HEK293 (cell line): ENCODE results near the gene FAR1.

Source experiments
- CTCF ChIA-PET: fragments of 350-600 bp; formaldehyde crosslinking; extraction: SDS; loops from one replicate; lab custom pipeline; 2021; ENCODE audit warnings: antibody characterized with exemption; lab: Yijun Ruan, JAX
- POLR2A ChIA-PET: fragments of 300-600 bp; formaldehyde crosslinking; extraction: SDS; loops from one replicate; lab custom pipeline; 2020; ENCODE audit warnings: antibody characterized with exemption, inconsistent platforms; lab: Yijun Ruan, JAX
- H3K27ac ChIP-seq: fragments of 200-500 bp; sonication (Bioruptor generic); 2 replicates; pipeline ENCODE4 v1.5.1; 2014; ENCODE audit warnings: low read depth, low read length, control low read depth, inconsistent platforms; ENCODE audit errors: extremely low read depth
- H3K36me3 ChIP-seq, 2 experiments: fragments of 200-500 bp in 1 of 2; sonication (Bioruptor generic) in 1 of 2; 1 replicate in 1 of 2; 2 replicates in 1 of 2; pipeline ENCODE4 v1.5.1; 2014 to 2017; ENCODE audit warnings: inconsistent platforms in 2 of 2, low read length in 2 of 2; ENCODE audit not compliant: control insufficient read depth in 2 of 2, insufficient read depth in 1 of 2
- H3K4me1 ChIP-seq: fragments of 200-500 bp; sonication (Bioruptor generic); 2 replicates; pipeline ENCODE4 v1.5.1; 2014; ENCODE audit warnings: mild to moderate bottlenecking, low read length, inconsistent platforms; ENCODE audit not compliant: control insufficient read depth, insufficient read depth
- H3K4me3 ChIP-seq: 2 replicates; pipeline ENCODE4 v1.5.1; 2011; ENCODE audit warnings: low read depth, mild to moderate bottlenecking, control low read depth, low read length, moderate library complexity
- H3K9me3 ChIP-seq: fragments of 200-500 bp; sonication (Bioruptor generic); 2 replicates; pipeline ENCODE4 v1.5.1; 2014; ENCODE audit warnings: low read depth, low read length, inconsistent platforms; ENCODE audit not compliant: control insufficient read depth, insufficient read depth
- AEBP2 ChIP-seq: fragments of 450-650 bp; formaldehyde crosslinking; IDR thresholded peaks from 2 replicates; pipeline ENCODE4 v1.5.1; 2016; ENCODE audit warnings: missing biosample characterization, missing genetic modification characterization, borderline replicate concordance
- BCL11B ChIP-seq: fragments of 450-650 bp; formaldehyde crosslinking; IDR thresholded peaks from 2 replicates; pipeline ENCODE4 v1.5.1; 2016; ENCODE audit warnings: low read depth, missing biosample characterization, missing genetic modification characterization
- KLF1 ChIP-seq: fragments of 450-650 bp; formaldehyde crosslinking; IDR thresholded peaks from 2 replicates; pipeline ENCODE4 v1.5.1; 2016; ENCODE audit warnings: missing biosample characterization, missing genetic modification characterization
- KLF8 ChIP-seq: fragments of 450-650 bp; formaldehyde crosslinking; IDR thresholded peaks from 2 replicates; pipeline ENCODE4 v1.5.1; 2016; ENCODE audit warnings: missing biosample characterization, missing genetic modification characterization
- ZNF10 ChIP-seq: fragments of 450-650 bp; formaldehyde crosslinking; IDR thresholded peaks from 2 replicates; pipeline ENCODE4 v1.5.1; 2017; ENCODE audit warnings: missing biosample characterization, missing genetic modification characterization
- ZNF148 ChIP-seq: fragments of 450-650 bp; formaldehyde crosslinking; IDR thresholded peaks from 2 replicates; pipeline ENCODE4 v1.5.0; 2017; ENCODE audit warnings: missing biosample characterization, missing genetic modification characterization, borderline replicate concordance
- ZNF19 ChIP-seq: fragments of 450-650 bp; formaldehyde crosslinking; IDR thresholded peaks from 2 replicates; pipeline ENCODE4; 2016; ENCODE audit warnings: missing biosample characterization, missing genetic modification characterization, low read depth
- ZNF214 ChIP-seq: fragments of 450-650 bp; formaldehyde crosslinking; IDR thresholded peaks from 2 replicates; pipeline ENCODE4 v1.5.1; 2017; ENCODE audit warnings: missing biosample characterization, mild to moderate bottlenecking, missing genetic modification characterization, borderline replicate concordance
- ZNF274 ChIP-seq, 2 experiments: fragments of 200-500 bp in 1 of 2; fragments of 450-650 bp in 1 of 2; sonication (Bioruptor generic) in 1 of 2; formaldehyde crosslinking in 1 of 2; IDR thresholded peaks; 2 replicates each; pipeline versions ENCODE4 v1.5.1 to v1.6.1; 2014 to 2016; ENCODE audit warnings: borderline replicate concordance in 1 of 2, inconsistent platforms in 1 of 2, low read length in 1 of 2, missing biosample characterization in 1 of 2, missing genetic modification characterization in 1 of 2
- ZNF311 ChIP-seq: fragments of 450-650 bp; formaldehyde crosslinking; IDR thresholded peaks from 2 replicates; pipeline ENCODE4 v1.5.1; 2017; ENCODE audit warnings: missing biosample characterization, missing genetic modification characterization, borderline replicate concordance
- ZNF354C ChIP-seq: fragments of 450-650 bp; formaldehyde crosslinking; IDR thresholded peaks from 2 replicates; pipeline ENCODE4 v1.5.1; 2016; ENCODE audit warnings: missing biosample characterization, missing genetic modification characterization, low read depth, borderline replicate concordance
- ZNF37A ChIP-seq: fragments of 450-650 bp; IDR thresholded peaks from 2 replicates; pipeline ENCODE4 v1.5.1; 2018; ENCODE audit warnings: missing biosample characterization, missing genetic modification characterization
- ZNF529 ChIP-seq: fragments of 450-650 bp; formaldehyde crosslinking; IDR thresholded peaks from 2 replicates; pipeline ENCODE4 v1.5.1; 2017; ENCODE audit warnings: missing genetic modification characterization, missing biosample characterization; ENCODE audit not compliant: insufficient replicate concordance
- ZNF544 ChIP-seq: fragments of 450-650 bp; formaldehyde crosslinking; IDR thresholded peaks from 2 replicates; pipeline ENCODE4 v1.5.0; 2017; ENCODE audit warnings: missing biosample characterization, missing genetic modification characterization
- ZNF558 ChIP-seq: fragments of 450-650 bp; formaldehyde crosslinking; IDR thresholded peaks from 2 replicates; pipeline ENCODE4 v1.5.1; 2016; ENCODE audit warnings: missing biosample characterization, missing genetic modification characterization
- ZNF585B ChIP-seq: fragments of 450-650 bp; formaldehyde crosslinking; IDR thresholded peaks from 2 replicates; pipeline ENCODE4 v1.5.1; 2016; ENCODE audit warnings: missing biosample characterization, missing genetic modification characterization
- ZNF658 ChIP-seq: fragments of 450-650 bp; formaldehyde crosslinking; IDR thresholded peaks from 2 replicates; pipeline ENCODE4; 2016; ENCODE audit warnings: missing biosample characterization, missing genetic modification characterization
- ZNF701 ChIP-seq: fragments of 450-650 bp; formaldehyde crosslinking; IDR thresholded peaks from 2 replicates; pipeline ENCODE4 v1.5.1; 2016; ENCODE audit warnings: missing biosample characterization, missing genetic modification characterization
- ZNF776 ChIP-seq: fragments of 450-650 bp; formaldehyde crosslinking; IDR thresholded peaks from 2 replicates; pipeline ENCODE4 v1.5.0; 2017; ENCODE audit warnings: missing biosample characterization, missing genetic modification characterization, borderline replicate concordance
- ZNF792 ChIP-seq: fragments of 450-650 bp; formaldehyde crosslinking; IDR thresholded peaks from 2 replicates; pipeline ENCODE4 v1.5.1; 2016; ENCODE audit warnings: missing biosample characterization, missing genetic modification characterization
- ZNF837 ChIP-seq: fragments of 450-650 bp; formaldehyde crosslinking; IDR thresholded peaks from 2 replicates; pipeline ENCODE4 v1.5.1; 2016; ENCODE audit warnings: missing biosample characterization, missing genetic modification characterization
- ZSCAN16 ChIP-seq: fragments of 450-650 bp; formaldehyde crosslinking; IDR thresholded peaks from 2 replicates; pipeline ENCODE4 v1.5.1; 2016; ENCODE audit warnings: missing biosample characterization, missing genetic modification characterization
- ZSCAN23 ChIP-seq: fragments of 450-650 bp; formaldehyde crosslinking; IDR thresholded peaks from 2 replicates; pipeline ENCODE4 v1.5.1; 2016; ENCODE audit warnings: missing biosample characterization, missing genetic modification characterization
- TF ChIP-seq, protein P1 (sequence below): fragments of 450-650 bp; formaldehyde crosslinking; IDR thresholded peaks from 2 replicates; pipeline ENCODE4 v1.5.1; 2016; ENCODE audit warnings: missing biosample characterization, missing genetic modification characterization

FAR1 gene

GRCh38 chr11:13681446-13681845 is 13.0 kb downstream of the FAR1 start:
- no peak for TF ChIP-seq ZNF585B (tag by site-specific recombination)
- no peak for TF ChIP-seq KLF1 (tag by site-specific recombination)
- TF ChIP-seq ZNF214 = no peak
- no peak for TF ChIP-seq ZNF776
- TF ChIP-seq ZNF311 (tag by site-specific recombination) = no peak
- H3K36me3 ChIP-seq = no peaks in the 10 kb centered on the region
- no peak overlapping the region for H3K27ac ChIP-seq
- no peaks in the 10 kb centered on the region for H3K9me3 ChIP-seq
- no peak overlapping the region for H3K4me3 ChIP-seq
- H3K4me1 ChIP-seq = no peaks in the 10 kb centered on the region
- ChIA-PET POLR2A (no interaction called here), CTCF (no interaction called here)

GRCh38 chr11:13682212-13682611 is 13.7 kb downstream of the FAR1 start:
- H3K27ac ChIP-seq = no peak overlapping the region
- ChIA-PET POLR2A (no interaction called here), CTCF (no interaction called here)
- H3K4me3 ChIP-seq = no peak overlapping the region
- no peaks in the 10 kb centered on the region for H3K4me1 ChIP-seq
- TF ChIP-seq ZNF354C (no peak), ZNF837 (tag by site-specific recombination) (no peak), ZNF37A (tag by site-specific recombination) (no peak), ZNF10 (tag by site-specific recombination) (no peak), ZNF544 (no peak), ZSCAN16 (tag by site-specific recombination) (no peak), KLF8 (no peak), ZSCAN23 (no peak), ZNF558 (no peak), ZNF148 (tag by site-specific recombination) (no peak), ZNF274 (IDR thresholded peaks at IDR 0.05; ENCODE audit: low read length) (no peak), ZNF274 (tag by site-specific recombination; IDR thresholded peaks at IDR 0.05; ENCODE audit: borderline replicate concordance) (no peak), ZNF19 (no peak), ZNF529 (tag by site-specific recombination) (no peak), ZNF792 (tag by site-specific recombination) (no peak), AEBP2 (tag by site-specific recombination) (no peak), BCL11B (no peak), ZNF658 (tag by site-specific recombination) (no peak), ZNF701 (tag by site-specific recombination) (no peak)
- TF ChIP-seq, protein P1, sequence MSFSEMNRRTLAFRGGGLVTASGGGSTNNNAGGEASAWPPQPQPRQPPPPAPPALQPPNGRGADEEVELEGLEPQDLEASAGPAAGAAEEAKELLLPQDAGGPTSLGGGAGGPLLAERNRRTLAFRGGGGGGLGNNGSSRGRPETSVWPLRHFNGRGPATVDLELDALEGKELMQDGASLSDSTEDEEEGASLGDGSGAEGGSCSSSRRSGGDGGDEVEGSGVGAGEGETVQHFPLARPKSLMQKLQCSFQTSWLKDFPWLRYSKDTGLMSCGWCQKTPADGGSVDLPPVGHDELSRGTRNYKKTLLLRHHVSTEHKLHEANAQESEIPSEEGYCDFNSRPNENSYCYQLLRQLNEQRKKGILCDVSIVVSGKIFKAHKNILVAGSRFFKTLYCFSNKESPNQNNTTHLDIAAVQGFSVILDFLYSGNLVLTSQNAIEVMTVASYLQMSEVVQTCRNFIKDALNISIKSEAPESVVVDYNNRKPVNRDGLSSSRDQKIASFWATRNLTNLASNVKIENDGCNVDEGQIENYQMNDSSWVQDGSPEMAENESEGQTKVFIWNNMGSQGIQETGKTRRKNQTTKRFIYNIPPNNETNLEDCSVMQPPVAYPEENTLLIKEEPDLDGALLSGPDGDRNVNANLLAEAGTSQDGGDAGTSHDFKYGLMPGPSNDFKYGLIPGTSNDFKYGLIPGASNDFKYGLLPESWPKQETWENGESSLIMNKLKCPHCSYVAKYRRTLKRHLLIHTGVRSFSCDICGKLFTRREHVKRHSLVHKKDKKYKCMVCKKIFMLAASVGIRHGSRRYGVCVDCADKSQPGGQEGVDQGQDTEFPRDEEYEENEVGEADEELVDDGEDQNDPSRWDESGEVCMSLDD (tag by site-specific recombination) = no peak
- no peaks in the 10 kb centered on the region for H3K9me3 ChIP-seq
- H3K36me3 ChIP-seq = peaks cover 0 to 3% of the 10 kb centered on the region in 2 experiments; a peak in 1 of 3 replicates
